ENCODE data around the gene NUP42. TPM values are rescaled to one million over a fixed set of nuclear protein-coding genes. Genes with fewer than 3 reads are reported as not detected.

Gene NUP42
- total and polyA plus RNA-seq, 9 of the 15 experiments (the other 6 are each of a cell fraction or from before 2014, with no cell fraction given): 41.8 to 86.4 (median 71.2) TPM

DNA sequence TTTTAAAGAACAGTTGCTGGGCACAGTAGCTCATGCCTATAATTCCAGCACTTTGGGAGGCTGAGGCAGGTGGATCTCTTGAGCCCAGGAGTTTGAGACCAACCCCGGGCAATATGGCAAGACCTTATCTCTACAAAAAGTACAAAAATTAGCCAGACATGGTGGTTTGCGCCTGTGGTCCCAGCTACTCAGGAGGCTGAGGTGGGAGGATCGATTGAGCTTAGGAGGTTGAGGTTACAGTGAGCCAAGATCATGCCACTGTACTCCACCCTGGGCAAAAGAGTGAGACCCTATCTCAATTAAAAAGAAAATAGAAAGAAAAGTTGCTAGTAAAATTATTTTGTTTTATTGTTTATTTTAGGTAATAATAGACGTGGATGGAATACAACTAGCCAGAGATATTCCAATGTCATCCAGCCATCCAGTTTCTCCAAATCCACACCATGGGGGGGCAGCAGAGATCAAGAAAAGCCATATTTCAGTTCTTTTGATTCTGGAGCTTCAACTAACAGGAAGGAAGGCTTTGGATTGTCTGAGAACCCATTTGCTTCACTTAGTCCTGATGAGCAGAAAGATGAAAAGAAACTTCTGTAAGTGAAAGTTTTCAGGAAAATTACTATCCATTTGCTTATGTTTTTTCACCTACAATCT lies 3.0 kb downstream of the NUP42 start (continued):
- TF ChIP-seq, protein P1, sequence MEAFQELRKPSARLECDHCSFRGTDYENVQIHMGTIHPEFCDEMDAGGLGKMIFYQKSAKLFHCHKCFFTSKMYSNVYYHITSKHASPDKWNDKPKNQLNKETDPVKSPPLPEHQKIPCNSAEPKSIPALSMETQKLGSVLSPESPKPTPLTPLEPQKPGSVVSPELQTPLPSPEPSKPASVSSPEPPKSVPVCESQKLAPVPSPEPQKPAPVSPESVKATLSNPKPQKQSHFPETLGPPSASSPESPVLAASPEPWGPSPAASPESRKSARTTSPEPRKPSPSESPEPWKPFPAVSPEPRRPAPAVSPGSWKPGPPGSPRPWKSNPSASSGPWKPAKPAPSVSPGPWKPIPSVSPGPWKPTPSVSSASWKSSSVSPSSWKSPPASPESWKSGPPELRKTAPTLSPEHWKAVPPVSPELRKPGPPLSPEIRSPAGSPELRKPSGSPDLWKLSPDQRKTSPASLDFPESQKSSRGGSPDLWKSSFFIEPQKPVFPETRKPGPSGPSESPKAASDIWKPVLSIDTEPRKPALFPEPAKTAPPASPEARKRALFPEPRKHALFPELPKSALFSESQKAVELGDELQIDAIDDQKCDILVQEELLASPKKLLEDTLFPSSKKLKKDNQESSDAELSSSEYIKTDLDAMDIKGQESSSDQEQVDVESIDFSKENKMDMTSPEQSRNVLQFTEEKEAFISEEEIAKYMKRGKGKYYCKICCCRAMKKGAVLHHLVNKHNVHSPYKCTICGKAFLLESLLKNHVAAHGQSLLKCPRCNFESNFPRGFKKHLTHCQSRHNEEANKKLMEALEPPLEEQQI (IDR thresholded peaks at IDR 0.05): no peak
- no peak for TF ChIP-seq PHF20 (IDR thresholded peaks at IDR 0.05; ENCODE audit: partially characterized antibody)
- TF ChIP-seq, protein P2, sequence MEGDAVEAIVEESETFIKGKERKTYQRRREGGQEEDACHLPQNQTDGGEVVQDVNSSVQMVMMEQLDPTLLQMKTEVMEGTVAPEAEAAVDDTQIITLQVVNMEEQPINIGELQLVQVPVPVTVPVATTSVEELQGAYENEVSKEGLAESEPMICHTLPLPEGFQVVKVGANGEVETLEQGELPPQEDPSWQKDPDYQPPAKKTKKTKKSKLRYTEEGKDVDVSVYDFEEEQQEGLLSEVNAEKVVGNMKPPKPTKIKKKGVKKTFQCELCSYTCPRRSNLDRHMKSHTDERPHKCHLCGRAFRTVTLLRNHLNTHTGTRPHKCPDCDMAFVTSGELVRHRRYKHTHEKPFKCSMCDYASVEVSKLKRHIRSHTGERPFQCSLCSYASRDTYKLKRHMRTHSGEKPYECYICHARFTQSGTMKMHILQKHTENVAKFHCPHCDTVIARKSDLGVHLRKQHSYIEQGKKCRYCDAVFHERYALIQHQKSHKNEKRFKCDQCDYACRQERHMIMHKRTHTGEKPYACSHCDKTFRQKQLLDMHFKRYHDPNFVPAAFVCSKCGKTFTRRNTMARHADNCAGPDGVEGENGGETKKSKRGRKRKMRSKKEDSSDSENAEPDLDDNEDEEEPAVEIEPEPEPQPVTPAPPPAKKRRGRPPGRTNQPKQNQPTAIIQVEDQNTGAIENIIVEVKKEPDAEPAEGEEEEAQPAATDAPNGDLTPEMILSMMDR (IDR thresholded peaks at IDR 0.05 in 2 of 3, conservative IDR thresholded peaks at IDR 0.05 in 1 of 3; ENCODE audit: insufficient read depth in 2 of 3, low read depth in 1 of 3, low read length in 3 of 3): peak; percentile 50 to 80 (median 67)
- no peak for TF ChIP-seq FOXA1 (IDR thresholded peaks at IDR 0.05; ENCODE audit: borderline replicate concordance)
- TF ChIP-seq, protein P3, sequence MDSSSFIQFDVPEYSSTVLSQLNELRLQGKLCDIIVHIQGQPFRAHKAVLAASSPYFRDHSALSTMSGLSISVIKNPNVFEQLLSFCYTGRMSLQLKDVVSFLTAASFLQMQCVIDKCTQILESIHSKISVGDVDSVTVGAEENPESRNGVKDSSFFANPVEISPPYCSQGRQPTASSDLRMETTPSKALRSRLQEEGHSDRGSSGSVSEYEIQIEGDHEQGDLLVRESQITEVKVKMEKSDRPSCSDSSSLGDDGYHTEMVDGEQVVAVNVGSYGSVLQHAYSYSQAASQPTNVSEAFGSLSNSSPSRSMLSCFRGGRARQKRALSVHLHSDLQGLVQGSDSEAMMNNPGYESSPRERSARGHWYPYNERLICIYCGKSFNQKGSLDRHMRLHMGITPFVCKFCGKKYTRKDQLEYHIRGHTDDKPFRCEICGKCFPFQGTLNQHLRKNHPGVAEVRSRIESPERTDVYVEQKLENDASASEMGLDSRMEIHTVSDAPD (CRISPR knock-in tag; IDR thresholded peaks at IDR 0.05): no peak
- TF ChIP-seq, protein P4, sequence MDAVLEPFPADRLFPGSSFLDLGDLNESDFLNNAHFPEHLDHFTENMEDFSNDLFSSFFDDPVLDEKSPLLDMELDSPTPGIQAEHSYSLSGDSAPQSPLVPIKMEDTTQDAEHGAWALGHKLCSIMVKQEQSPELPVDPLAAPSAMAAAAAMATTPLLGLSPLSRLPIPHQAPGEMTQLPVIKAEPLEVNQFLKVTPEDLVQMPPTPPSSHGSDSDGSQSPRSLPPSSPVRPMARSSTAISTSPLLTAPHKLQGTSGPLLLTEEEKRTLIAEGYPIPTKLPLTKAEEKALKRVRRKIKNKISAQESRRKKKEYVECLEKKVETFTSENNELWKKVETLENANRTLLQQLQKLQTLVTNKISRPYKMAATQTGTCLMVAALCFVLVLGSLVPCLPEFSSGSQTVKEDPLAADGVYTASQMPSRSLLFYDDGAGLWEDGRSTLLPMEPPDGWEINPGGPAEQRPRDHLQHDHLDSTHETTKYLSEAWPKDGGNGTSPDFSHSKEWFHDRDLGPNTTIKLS (IDR thresholded peaks at IDR 0.05; ENCODE audit: borderline replicate concordance, low read depth): no peak
- TF ChIP-seq ZNF324 (CRISPR knock-in tag; IDR thresholded peaks at IDR 0.05): no peak
- TF ChIP-seq, protein P5, sequence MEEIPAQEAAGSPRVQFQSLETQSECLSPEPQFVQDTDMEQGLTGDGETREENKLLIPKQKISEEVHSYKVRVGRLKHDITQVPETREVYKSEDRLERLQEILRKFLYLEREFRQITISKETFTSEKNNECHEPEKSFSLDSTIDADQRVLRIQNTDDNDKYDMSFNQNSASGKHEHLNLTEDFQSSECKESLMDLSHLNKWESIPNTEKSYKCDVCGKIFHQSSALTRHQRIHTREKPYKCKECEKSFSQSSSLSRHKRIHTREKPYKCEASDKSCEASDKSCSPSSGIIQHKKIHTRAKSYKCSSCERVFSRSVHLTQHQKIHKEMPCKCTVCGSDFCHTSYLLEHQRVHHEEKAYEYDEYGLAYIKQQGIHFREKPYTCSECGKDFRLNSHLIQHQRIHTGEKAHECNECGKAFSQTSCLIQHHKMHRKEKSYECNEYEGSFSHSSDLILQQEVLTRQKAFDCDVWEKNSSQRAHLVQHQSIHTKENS (CRISPR knock-in tag; IDR thresholded peaks at IDR 0.05): no peak
